KOPT-K1 (cell line): ENCODE results near the gene PPT2.
"Not testable (repeated sequence)": the region's sequence is repeated elsewhere in the genome, so short reads cannot be mapped to it uniquely, and the experiment has no call there.

ENCODE experiments used
- H3K27ac ChIP-seq: fragments of 200-600 bp; sonication (generic); 2 replicates; pipeline ENCODE4 v1.5.1; 2016; ENCODE audit warnings: antibody characterized with exemption, mild to moderate bottlenecking, low read depth, low read length; ENCODE audit not compliant: poor library complexity, severe bottlenecking
- H3K36me3 ChIP-seq: fragments of 200-600 bp; sonication (generic); 2 replicates; pipeline ENCODE4 v1.5.1; 2017; ENCODE audit warnings: antibody characterized with exemption, mild to moderate bottlenecking, low read length, moderate library complexity; ENCODE audit not compliant: insufficient read depth
- H3K9me3 ChIP-seq: fragments of 200-600 bp; sonication (generic); 2 replicates; pipeline ENCODE4 v1.5.1; 2017; ENCODE audit warnings: antibody characterized with exemption, low read length, mild to moderate bottlenecking; ENCODE audit not compliant: insufficient read depth, poor library complexity, severe bottlenecking

The PPT2 gene

DNA sequence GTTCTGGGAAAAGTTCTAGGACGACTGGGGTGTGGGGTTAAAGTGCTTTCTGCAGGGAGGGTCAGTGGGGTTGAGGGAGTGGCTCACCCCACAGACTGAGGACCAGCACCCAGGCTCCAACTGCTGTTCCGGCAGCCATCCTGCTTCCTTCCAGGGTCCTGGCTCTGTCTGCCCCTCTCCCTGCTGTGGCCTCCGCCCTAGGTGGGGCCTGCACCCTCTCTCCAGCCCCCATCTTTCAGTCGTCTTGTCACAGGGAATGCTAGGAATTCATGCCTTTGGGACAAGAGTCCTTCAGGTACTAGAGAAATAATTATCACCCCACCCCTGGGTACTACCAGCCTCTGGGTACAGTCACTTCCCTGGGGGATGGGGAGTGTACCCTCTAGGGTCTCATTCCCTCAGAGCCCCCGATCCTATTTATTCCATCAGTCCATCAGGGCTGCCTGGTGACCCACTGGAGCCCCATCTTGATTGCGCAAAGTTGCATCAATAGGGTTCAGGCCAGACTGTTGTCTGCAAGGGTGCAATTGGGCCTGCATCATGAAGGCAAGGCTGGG, 30.2 kb downstream of the PPT2 start, which contains the start of gene AGER:
AGER (minus strand) TSS at position 170 of the 557 bp plus-strand sequence; CDS start at position 139, 31 bp downstream.
- H3K27ac ChIP-seq: no peak within 1 kb of the TSS
- H3K9me3 ChIP-seq: no peaks in the 10 kb centered on the region
- peaks cover 78% of the 10 kb centered on the region for H3K36me3 ChIP-seq

DNA sequence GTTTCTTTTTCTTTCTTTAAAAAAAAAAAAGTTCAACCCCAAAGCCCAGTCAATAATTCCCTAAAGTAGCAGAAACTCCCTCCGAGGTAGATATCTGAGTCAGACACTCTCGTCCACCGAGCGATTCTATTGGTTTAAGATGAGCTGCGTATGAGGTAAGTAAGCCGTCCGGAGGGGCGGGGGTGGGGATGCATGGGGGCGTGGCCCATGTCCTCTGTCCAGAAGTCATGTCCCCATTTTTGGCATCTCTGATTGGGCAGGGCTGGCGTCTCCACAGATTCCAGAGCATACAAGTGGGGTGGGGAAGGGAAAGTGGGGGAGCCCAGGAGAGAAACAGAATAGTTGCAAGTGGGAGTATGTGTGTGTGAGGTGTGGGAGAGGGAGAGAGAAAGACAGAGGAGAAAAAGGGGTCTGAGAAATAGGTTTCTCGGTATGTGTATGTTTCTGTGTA, 31.8 kb downstream of the PPT2 start:
- H3K36me3 ChIP-seq: peaks cover 67% of the 10 kb centered on the region
- not testable (repeated sequence) for H3K9me3 ChIP-seq, H3K27ac ChIP-seq

DNA sequence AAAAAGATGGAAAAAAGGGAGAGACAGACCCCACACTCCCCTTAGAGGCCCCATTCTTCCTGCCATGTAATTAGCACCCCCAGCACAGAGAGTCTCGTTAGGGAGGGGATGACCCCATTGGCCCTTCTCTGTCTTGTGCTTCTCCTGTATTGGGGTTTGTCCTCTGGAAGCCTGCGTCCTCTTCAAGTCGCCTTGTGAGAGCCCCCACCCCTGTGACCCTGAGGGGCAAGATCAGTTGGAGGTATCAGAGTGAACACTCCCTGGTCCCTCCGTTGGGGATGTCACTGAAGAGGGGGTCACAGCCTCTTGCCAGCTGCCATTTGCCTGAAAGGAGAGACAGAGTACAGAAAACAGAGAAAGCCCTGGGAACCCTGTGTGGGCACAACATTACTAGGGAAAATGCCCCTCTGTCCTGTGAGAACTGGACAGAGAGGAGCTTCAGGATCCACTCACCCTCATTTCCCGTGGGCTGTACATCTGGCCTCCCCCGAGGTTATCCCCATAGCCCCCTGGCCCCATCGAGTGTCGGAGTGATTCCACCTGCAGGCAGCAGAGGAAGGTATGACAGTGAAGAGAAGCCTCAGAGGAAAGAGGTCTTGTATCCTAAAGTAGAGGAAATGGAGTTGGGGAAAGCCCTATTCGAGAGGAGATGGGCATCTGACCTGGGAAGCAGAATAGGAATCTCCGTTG, 32.4 kb downstream of the PPT2 start:
- peaks cover 61% of the 10 kb centered on the region for H3K36me3 ChIP-seq
- H3K27ac ChIP-seq: peak overlapping the region; percentile 28

DNA sequence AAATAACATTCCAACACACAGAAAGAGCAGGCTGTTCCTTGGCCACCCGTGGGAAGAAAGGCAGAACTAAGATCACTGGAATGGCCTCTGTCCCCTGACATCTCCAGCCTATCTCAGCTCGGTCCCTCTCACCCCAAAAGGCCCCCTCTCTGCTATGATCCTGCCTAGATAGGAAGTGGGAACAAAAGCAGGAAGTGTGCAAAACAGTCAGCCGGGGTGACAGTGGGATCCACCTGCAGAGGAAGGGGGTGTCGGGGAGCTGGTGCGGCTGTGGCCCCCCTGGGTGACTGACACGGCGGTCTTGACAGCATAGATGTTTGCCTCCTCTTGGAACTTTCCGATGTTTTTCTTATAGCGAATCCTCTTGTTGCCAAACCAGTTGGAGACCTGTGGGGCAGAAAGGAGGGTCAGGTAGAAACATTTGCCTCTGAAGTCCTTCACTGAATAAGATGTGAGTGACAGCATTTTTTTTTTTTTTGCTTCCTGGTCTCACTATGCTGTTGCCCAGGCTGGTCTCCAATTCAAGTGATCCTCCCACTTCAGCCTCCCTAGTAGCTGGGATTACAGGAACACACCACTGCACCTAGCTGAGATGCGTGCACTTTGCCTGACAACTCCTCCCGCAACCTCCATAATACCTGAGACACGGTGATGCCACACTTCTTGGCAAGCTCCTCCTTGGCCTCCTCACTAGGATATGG, 33.2 kb downstream of the PPT2 start:
- Histone ChIP-seq H3K27ac (peak overlapping the region; percentile 28), H3K9me3 (no peaks in the 10 kb centered on the region), H3K36me3 (peaks cover 53% of the 10 kb centered on the region)

More for the DNA sequence above, 32.4 kb downstream of the PPT2 start:
- not testable (repeated sequence) for H3K9me3 ChIP-seq

DNA sequence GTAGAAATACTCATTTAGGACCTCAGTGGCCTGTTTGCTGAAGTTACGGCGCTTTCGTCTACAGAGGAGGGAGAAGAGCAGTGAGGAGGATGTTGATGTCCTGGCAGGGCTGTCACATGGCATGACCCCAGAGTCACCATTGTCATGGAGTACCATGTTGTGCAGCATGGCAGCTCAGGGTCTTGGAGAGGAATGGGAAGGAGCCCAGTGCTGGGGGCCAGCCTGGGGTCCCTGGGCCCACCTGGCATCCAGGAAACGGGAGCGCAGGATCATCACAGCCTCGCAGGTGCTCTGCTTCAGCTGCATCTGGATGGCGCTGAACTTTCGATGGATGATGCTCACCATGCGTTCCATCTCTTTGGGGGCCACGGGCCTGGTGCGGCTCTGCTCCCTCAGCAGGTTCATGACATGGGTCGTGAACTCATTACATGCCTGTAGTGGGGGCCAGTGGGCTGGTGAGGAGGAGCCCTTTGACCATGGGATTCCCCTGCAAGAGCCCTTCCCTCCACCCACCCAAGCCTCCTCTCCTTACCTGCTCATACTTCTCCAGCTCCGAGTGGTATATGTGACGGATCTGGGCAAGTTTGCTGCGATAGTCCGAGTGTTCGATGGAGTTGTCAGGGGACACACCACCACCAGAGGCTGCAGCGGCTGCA, 33.9 kb downstream of the PPT2 start:
- H3K27ac ChIP-seq: peak overlapping the region; percentile 28
- H3K36me3 ChIP-seq: peaks cover 46% of the 10 kb centered on the region
- not testable (repeated sequence) for H3K9me3 ChIP-seq

DNA sequence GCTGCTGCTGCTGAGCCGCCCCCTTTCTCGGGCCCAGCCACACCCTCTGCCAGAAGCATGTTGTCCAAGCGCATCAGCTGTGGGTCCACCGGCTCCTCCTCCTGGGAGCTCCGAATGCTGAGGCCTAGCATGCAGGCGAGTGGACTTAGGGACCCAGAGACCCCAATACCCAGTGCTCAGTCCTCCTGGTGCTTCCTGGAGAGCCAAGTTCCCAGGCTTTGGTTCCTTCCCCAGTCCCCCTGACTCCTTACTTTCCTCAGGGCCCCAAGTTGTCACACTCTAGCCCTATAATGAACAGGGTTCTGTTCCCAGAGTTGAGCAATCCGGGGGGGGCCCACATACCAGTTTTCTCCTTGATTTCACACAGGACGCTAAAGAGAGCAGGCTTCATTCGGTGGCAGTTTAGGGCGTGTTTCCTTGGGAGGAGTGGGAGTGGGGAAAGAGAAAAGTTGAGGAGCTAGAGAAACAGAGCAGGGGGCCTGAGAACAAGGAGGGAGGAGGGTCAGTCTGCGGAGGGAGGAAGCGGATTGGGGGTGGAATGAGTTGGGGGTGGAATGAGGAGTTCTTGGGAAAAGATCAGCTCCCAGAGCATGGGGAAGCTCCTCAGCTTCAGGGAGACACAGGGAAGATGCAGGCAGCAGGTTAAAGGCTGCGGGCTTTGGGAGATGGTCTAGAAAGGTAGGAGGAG, 34.6 kb downstream of the PPT2 start:
- Histone ChIP-seq H3K9me3 (no peaks in the 10 kb centered on the region), H3K27ac (peak overlapping the region; percentile 98), H3K36me3 (peaks cover 39% of the 10 kb centered on the region)

DNA sequence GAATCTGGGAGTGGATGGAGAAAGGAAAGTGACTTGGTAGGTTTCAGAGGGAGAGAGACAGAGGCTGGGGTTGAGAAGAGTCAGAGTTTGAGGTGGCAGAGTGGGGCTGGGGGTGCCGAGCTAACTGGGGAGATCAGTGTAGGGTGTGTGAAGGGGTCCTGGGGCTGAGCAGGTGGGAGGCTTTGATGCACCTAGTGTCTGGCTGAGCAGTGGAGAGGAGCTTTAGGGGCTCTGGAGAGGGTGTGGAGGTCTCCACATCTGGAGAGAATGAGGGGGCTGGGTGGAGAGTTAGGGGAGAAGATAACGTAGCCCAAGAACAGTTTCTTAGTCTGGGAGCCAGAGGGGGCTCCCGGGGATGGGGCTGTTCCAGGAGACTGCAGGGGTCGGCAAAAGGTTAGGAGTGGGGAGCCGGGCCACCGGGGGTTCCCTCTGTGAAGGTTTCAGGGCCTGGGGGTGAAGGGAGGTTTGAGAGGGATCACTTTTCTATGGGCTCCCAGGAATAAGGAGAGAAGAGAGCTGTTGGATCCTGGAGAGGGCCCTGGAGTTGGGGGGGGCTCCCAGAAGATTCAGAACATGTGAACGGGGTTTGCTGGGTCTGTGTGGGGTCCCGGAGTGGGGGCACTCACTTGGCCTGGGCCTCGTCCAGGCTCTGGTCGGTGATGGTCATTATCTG, 35.3 kb downstream of the PPT2 start:
- peak overlapping the region; percentile 98 for H3K27ac ChIP-seq
- no peaks in the 10 kb centered on the region for H3K9me3 ChIP-seq
- H3K36me3 ChIP-seq: peaks cover 32% of the 10 kb centered on the region

DNA sequence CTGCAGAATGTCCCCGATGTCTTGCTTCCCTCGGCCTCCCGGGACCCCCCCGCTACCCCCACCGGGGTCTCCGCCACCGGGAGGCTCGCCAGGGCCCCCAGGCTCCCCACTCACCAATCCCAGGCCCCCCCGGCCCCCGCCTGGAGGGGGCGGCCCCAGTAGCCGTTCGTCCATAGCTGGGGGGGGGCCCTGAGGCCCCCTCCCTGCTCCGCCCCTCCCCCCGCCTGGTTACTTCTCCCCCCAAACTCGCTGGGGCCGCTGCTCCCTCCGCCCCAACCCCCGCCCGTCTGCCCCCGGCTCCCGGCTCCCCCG, 35.8 kb downstream of the PPT2 start:
- Histone ChIP-seq H3K9me3 (no peaks in the 10 kb centered on the region), H3K27ac (peak overlapping the region; percentile 98), H3K36me3 (peaks cover 29% of the 10 kb centered on the region)

DNA sequence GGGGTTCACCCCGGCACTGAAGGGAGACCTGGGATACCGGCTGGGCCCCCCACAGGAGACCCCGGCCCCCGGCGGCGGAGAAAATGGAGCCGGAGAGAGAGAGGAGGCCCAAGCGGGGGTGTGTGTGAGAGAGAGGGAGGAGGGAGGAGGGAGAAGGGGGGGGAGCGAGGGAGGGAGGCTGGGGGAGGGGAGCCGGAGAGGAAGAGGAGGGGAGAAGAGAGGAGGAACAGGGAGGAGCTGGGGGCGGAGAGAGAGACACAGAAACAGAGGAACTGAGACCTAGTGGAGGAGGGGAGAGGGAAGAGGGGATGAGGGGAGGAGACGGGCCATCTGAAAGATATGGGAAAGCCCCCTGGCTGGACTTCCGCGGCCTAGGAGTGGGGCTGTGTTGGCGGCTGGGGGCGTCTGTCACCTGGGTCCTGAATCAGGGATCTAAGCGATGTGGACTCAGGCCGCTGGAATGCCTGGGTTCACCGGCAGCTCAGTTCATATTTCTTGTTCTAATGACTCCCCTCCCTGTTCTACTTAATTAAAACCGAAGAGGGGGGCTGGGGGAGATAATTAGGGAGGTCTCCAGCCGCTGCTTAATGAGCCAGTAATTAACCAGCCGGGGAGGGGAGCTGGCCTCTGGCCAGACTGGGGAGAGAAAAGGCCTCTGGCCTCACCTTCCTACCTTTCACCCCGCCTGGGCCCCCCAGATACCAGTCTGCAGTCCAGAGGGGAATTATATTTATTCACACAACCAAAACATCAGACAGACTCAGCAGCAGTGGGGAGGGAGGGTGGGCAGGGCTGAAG, 36.3 kb downstream of the PPT2 start, which contains the start of gene PBX2:
PBX2 (minus strand) TSS at position 149 of the 798 bp plus-strand sequence. CDS start 287 bp downstream, outside the sequence.
- H3K9me3 ChIP-seq: no peaks in the 10 kb centered on the region
- H3K27ac ChIP-seq: peak within 1 kb of the TSS; percentile 98
- H3K36me3 ChIP-seq: peaks cover 29% of the 10 kb centered on the region

DNA sequence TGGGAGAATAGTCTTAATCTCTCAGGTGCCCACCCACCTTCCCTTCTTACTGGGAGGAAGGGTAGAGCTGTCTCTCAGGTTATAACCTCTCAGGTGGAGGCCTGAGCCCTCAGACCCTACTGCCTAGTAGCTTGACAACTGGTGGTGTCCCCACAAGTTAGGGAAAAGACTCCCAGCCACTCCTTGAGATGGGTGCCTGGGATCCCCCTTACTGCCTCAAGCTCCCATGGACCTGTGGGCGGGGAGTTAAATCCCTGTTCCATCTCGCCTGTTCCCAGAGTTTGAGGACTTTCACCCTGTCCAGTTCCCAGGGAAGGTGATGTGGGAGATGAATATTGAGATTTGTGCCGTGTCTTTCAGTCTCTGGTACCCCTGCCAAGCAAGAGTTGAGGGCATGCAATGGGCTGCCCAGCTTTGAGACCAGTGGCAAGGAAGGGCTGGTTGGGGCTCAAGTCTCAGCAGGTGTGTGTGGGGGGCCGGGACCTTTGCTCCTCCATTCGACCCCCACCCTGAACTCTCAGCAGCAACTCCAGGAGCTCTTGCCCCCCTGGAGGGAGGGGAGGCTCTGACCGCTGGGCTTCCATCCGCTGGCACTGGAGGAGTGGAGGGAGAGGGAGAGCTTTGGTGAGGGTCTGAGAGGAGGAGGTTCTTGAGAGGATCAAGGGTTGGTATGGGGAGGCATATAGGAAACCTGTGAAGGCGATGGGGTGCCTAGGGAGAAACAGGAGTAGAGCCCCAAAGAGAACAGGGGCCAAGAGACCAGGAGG, 37.2 kb downstream of the PPT2 start:
- Histone ChIP-seq H3K27ac (peak overlapping the region; percentile 98), H3K9me3 (no peaks in the 10 kb centered on the region), H3K36me3 (peaks cover 22% of the 10 kb centered on the region)

DNA sequence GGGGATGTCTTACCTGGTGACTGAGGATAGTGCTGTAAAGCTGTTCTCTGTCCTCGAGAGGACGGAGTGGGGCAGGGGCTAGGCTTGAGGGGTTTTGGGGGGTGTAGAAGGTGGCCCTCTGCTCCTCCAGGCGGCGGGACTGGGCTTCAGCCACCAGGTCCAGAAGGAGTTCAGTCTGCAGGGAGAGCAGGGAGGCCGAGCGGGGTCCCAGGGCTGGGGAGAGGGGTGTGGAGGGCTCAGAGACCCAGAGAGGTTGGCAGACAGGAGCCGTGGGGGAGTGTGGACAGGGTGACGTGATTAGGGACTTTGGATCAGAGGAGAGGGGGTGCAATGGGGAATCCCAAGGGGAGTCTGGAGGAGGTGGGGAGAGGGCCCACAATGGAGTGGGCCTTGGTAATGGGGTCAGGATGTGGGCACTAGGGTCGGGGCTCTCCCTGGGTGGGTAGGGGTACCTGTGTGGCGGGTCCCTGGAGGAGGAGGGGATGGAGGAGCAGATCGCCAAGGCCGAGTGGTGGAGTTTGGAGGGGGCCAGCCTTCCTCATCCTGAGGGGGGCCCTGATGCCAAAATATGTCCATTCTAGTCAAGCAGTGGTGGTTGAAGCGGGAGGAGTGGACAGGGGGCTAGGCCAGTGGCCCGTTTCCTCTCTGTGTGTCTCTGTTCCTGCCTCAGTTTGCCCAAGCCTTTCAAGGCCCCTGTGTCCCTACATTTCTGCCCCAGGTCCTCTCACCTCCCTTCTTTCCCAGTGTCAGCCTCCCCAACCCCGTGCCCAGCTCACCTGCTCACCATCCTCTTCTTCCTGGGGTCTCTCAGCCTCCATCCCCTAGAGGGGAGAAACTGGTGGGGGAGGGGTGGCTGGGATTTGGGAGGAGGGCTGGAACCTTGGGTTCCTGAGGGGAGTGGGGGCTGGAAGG, 38.0 kb downstream of the PPT2 start:
- H3K27ac ChIP-seq: peak overlapping the region; percentile 98
- H3K36me3 ChIP-seq: peaks cover 14% of the 10 kb centered on the region
- H3K9me3 ChIP-seq: no peaks in the 10 kb centered on the region

DNA sequence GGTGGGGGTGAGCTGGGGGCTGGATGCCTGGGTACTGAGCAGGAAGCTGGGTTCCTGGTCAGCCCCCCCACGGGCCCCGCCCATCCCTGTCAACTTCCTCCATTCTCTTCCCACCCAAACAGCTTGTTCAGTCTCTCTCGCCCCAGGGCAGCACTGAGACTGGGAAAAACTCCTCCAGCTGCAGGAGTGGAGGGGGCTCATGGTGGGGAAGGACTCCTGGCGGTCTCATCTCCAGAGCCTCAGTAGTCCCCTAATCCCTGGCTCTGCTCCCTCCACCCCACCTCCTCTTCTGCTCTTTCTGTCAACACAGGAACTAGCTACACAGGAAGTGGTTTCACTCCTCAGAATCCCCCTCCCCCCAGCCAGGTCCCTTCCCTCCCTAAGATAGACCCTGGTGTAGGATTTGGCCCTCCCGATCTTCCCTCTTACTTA, 38.7 kb downstream of the PPT2 start, which contains the start of gene GPSM3:
GPSM3 (minus strand) TSS at position 36 of the 432 bp plus-strand sequence. CDS start 130 bp downstream, outside the sequence.
- Histone ChIP-seq H3K27ac (peak within 1 kb of the TSS; percentile 98), H3K36me3 (peaks cover 7% of the 10 kb centered on the region), H3K9me3 (no peaks in the 10 kb centered on the region)
